Keratinocyte (primary cell): ENCODE measurements around the gene AGAP5. TPM values are rescaled to one million over a fixed set of nuclear protein-coding genes. Genes with fewer than 3 reads are reported as not detected.

Experiments used
- DNase-seq: peaks from one replicate; pipeline ENCODE4 v3.0.0-alpha.2; 2011; ENCODE audit warnings: low read depth, missing footprints, low spot score
- FAIRE-seq: peaks from 2 replicates; lab custom pipeline; 2011; peaks lifted over from hg19 to GRCh38; lab: Jason Lieb, UNC
- H2AFZ ChIP-seq: 2 replicates; pipeline ENCODE4 v1.6.0; 2012; ENCODE audit warnings: low read length, control low read depth, inconsistent platforms; ENCODE audit not compliant: control insufficient read depth
- H3K27ac ChIP-seq: 2 replicates; pipeline ENCODE4 v1.5.1; 2011; ENCODE audit warnings: low read length; ENCODE audit not compliant: control insufficient read depth, insufficient read depth
- H3K27me3 ChIP-seq: 3 replicates; pipeline ENCODE4 v1.6.0; 2011; ENCODE audit warnings: low read length; ENCODE audit not compliant: control insufficient read depth, insufficient read depth; ENCODE audit errors: extremely low read depth
- H3K36me3 ChIP-seq, 2 experiments: 2 replicates in 1 of 2; 3 replicates in 1 of 2; pipeline ENCODE4 v1.5.1; 2011; ENCODE audit warnings: low read length in 2 of 2, mild to moderate bottlenecking in 1 of 2; ENCODE audit not compliant: control insufficient read depth in 2 of 2, insufficient read depth in 2 of 2; ENCODE audit errors: extremely low read depth in 1 of 2
- H3K4me1 ChIP-seq: 3 replicates; pipeline ENCODE4 v1.5.1; 2011; ENCODE audit warnings: low read length; ENCODE audit not compliant: control insufficient read depth, insufficient read depth; ENCODE audit errors: extremely low read depth
- H3K4me2 ChIP-seq: 3 replicates; pipeline ENCODE4 v1.6.0; 2011; ENCODE audit warnings: low read depth, low read length; ENCODE audit not compliant: control insufficient read depth, insufficient read depth; ENCODE audit errors: extremely low read depth
- H3K4me3 ChIP-seq, 3 experiments: fragments of 200-600 bp in 1 of 3; sonication (generic) in 1 of 3; 2 replicates in 2 of 3; 3 replicates in 1 of 3; pipeline ENCODE4 v1.5.1; 2011 to 2016; ENCODE audit warnings: low read length in 3 of 3, mild to moderate bottlenecking in 3 of 3, control low read depth in 2 of 3, inconsistent platforms in 1 of 3, low read depth in 1 of 3, mixed read lengths in 1 of 3, mixed run types in 1 of 3, moderate library complexity in 1 of 3; ENCODE audit not compliant: control insufficient read depth in 2 of 3, insufficient read depth in 2 of 3; ENCODE audit errors: extremely low read depth in 1 of 3
- H3K79me2 ChIP-seq: 2 replicates; pipeline ENCODE4 v1.6.0; 2012; ENCODE audit warnings: low read length; ENCODE audit not compliant: control insufficient read depth, insufficient read depth
- H3K9ac ChIP-seq: 3 replicates; pipeline ENCODE4 v1.6.0; 2011; ENCODE audit warnings: low read length; ENCODE audit not compliant: control insufficient read depth, insufficient read depth; ENCODE audit errors: extremely low read depth
- H3K9me1 ChIP-seq: 3 replicates; pipeline ENCODE4 v1.6.0; 2011; ENCODE audit warnings: low read length; ENCODE audit not compliant: control insufficient read depth, insufficient read depth; ENCODE audit errors: extremely low read depth
- H3K9me3 ChIP-seq: 2 replicates; pipeline ENCODE4 v1.5.1; 2012; ENCODE audit warnings: low read depth, low read length; ENCODE audit not compliant: control insufficient read depth
- H4K20me1 ChIP-seq: 3 replicates; pipeline ENCODE4 v1.6.0; 2011; ENCODE audit warnings: low read length; ENCODE audit not compliant: control insufficient read depth, insufficient read depth; ENCODE audit errors: extremely low read depth
- CTCF ChIP-seq, 3 experiments: IDR thresholded peaks in 1 of 3; conservative IDR thresholded peaks in 1 of 3; optimal IDR thresholded peaks in 1 of 3; 2 replicates in 2 of 3; 3 replicates in 1 of 3; pipeline versions ENCODE3 to v1.5.1; 2011; ENCODE audit warnings: low read length in 3 of 3, mild to moderate bottlenecking in 3 of 3, moderate library complexity in 2 of 3, control low read depth in 1 of 3, inconsistent platforms in 1 of 3; ENCODE audit not compliant: insufficient read depth in 2 of 3; ENCODE audit errors: extremely low read depth in 1 of 3
- EZH2 ChIP-seq: IDR thresholded peaks from one replicate; pipeline ENCODE4 v1.6.1; 2012; ENCODE audit warnings: inconsistent platforms, mild to moderate bottlenecking, low read length, moderate library complexity
- dilution Hi-C: fragments of 300-500 bp; cut with MboI; formaldehyde crosslinking; loops from one replicate; pipeline ENCODE4 v1.7.0; 2020; ENCODE audit warnings: low sequenced_read_pairs; ENCODE audit not compliant: extremely low pct_ligation_motif_present
- polyA plus RNA-seq, 5 experiments: library from polyadenylated mRNA; depleted of rRNA in 3 of 5; stranded (reverse) in 3 of 5; stranded (forward) in 1 of 5; unstranded in 1 of 5; fragments of >200 nt; gene quantifications; 1 replicate in 1 of 5; 2 replicates in 3 of 5; 3 replicates in 1 of 5; pipeline versions ENCODE4 v1.2.1 to v1.2.3, GENCODE V29; 2011 to 2012; ENCODE audit warnings: missing spikeins in 2 of 5, low read depth in 1 of 5, low replicate concordance in 1 of 5

AGAP5 gene
- polyA plus RNA-seq, 1 donor (not counting 4 experiments of a cell fraction or from before 2014, with no cell fraction given) = 3.6 TPM

GRCh38 chr10:73635781-73636180 is 62.1 kb downstream of the AGAP5 start:
- Histone ChIP-seq H3K9me1 (no peaks in the 10 kb centered on the region), H3K36me3 (no peaks in the 10 kb centered on the region), H3K79me2 (no peaks in the 10 kb centered on the region), H4K20me1 (no peaks in the 10 kb centered on the region), H3K4me2 (no peak overlapping the region), H3K4me3 (no peak overlapping the region), H2AFZ (no peak overlapping the region), H3K27ac (no peak overlapping the region), H3K27me3 (no peaks in the 10 kb centered on the region), H3K4me1 (no peaks in the 10 kb centered on the region), H3K9me3 (no peaks in the 10 kb centered on the region), H3K9ac (no peak overlapping the region)
- DNase-seq (no peak), FAIRE-seq (no peak)
- TF ChIP-seq EZH2 = no peak
- dilution Hi-C loops = no loop called here

GRCh38 chr10:73634421-73634820 is 63.5 kb downstream of the AGAP5 start:
- H3K4me2 ChIP-seq = no peak overlapping the region
- H4K20me1 ChIP-seq = no peaks in the 10 kb centered on the region
- H3K79me2 ChIP-seq = no peaks in the 10 kb centered on the region
- H3K27ac ChIP-seq = no peak overlapping the region
- FAIRE-seq (no peak), DNase-seq (no peak)
- dilution Hi-C loops = no loop called here
- no peaks in the 10 kb centered on the region for H3K27me3 ChIP-seq
- no peaks in the 10 kb centered on the region for H3K9me1 ChIP-seq
- no peak overlapping the region for H3K9ac ChIP-seq
- no peak overlapping the region for H2AFZ ChIP-seq
- H3K36me3 ChIP-seq = no peaks in the 10 kb centered on the region
- no peak for TF ChIP-seq CTCF (optimal IDR thresholded peaks at IDR 0.05 in 1 of 3, IDR thresholded peaks at IDR 0.05 in 1 of 3, conservative IDR thresholded peaks at IDR 0.05 in 1 of 3; ENCODE audit: extremely low read depth in 1 of 3, insufficient read depth in 2 of 3, low read length in 3 of 3)
- TF ChIP-seq EZH2 = no peak
- no peaks in the 10 kb centered on the region for H3K4me1 ChIP-seq
- H3K9me3 ChIP-seq = no peaks in the 10 kb centered on the region
- no peak overlapping the region for H3K4me3 ChIP-seq

GRCh38 chr10:73629165-73629564 is 68.7 kb downstream of the AGAP5 start:
- Histone ChIP-seq H3K9me3 (no peaks in the 10 kb centered on the region), H2AFZ (no peak overlapping the region), H3K27me3 (no peaks in the 10 kb centered on the region), H3K4me2 (no peak overlapping the region), H3K27ac (no peak overlapping the region), H4K20me1 (no peaks in the 10 kb centered on the region), H3K79me2 (peaks cover 5% of the 10 kb centered on the region), H3K36me3 (no peaks in the 10 kb centered on the region), H3K4me3 (no peak overlapping the region), H3K4me1 (peaks cover 3% of the 10 kb centered on the region), H3K9me1 (no peaks in the 10 kb centered on the region), H3K9ac (no peak overlapping the region)
- DNase-seq = no peak
- TF ChIP-seq EZH2 (no peak), CTCF (optimal IDR thresholded peaks at IDR 0.05 in 1 of 3, IDR thresholded peaks at IDR 0.05 in 1 of 3, conservative IDR thresholded peaks at IDR 0.05 in 1 of 3; ENCODE audit: extremely low read depth in 1 of 3, insufficient read depth in 2 of 3, low read length in 3 of 3) (no peak)
- FAIRE-seq = no peak
- dilution Hi-C loops = loop anchor here (10.0 kb wide), 1 partner anchor 94 kb away; no protein-coding TSS in a partner anchor
